Stimulated activated CD8-positive, alpha-beta memory T cell treated with anti-CD3 and anti-CD28 coated beads, Interleukin-12 subunit alpha, Interleukin-12 subunit beta, amount 100 ng/mL, for 4 hours (primary cell): ENCODE results near the gene NMT1.
A peak's percentile ranks its signal among the peaks of the same experiment; 100 is the strongest.

ENCODE experiments used
- DNase-seq: peaks from one replicate; pipeline ENCODE4 v3.0.0-alpha.2; 2020; ENCODE audit warnings: low read depth

Gene NMT1

GRCh38 chr17:45135978-45136791 is 75.1 kb downstream of the NMT1 start:
- DNase-seq, result no peak

- DNase-seq, result no peak
Observed at GRCh38 chr17:45136846-45137560, 75.9 kb downstream of the NMT1 start.

GRCh38 chr17:45137561-45138305 is 76.6 kb downstream of the NMT1 start:
- no peak for DNase-seq

GRCh38 chr17:45138911-45139532 is 77.9 kb downstream of the NMT1 start:
- no peak for DNase-seq

- DNase-seq, result no peak
Observed at GRCh38 chr17:45139533-45139920, 78.4 kb downstream of the NMT1 start.

- no peak for DNase-seq
Observed at GRCh38 chr17:45143094-45143670, 82.1 kb downstream of the NMT1 start.

- DNase-seq, result no peak
Observed at GRCh38 chr17:45143767-45144198, 82.7 kb downstream of the NMT1 start.

GRCh38 chr17:45144199-45145034 is 83.3 kb downstream of the NMT1 start:
- no peak for DNase-seq

GRCh38 chr17:45145035-45145389 is 83.9 kb downstream of the NMT1 start:
- no peak for DNase-seq

- no peak for DNase-seq
Observed at GRCh38 chr17:45146166-45146565, 85.0 kb downstream of the NMT1 start.

- DNase-seq, result no peak
Observed at GRCh38 chr17:45146592-45146889, 85.4 kb downstream of the NMT1 start.

- no peak for DNase-seq
Observed at GRCh38 chr17:45146890-45147580, 85.9 kb downstream of the NMT1 start.

GRCh38 chr17:45147581-45148182 is 86.6 kb downstream of the NMT1 start:
- peak; percentile 60 for DNase-seq

GRCh38 chr17:45148183-45149036 is 87.3 kb downstream of the NMT1 start, which contains the start of gene HEXIM1:
Gene HEXIM1 (plus strand): TSS chr17:45148475. CDS start chr17:45149191, 716 bp downstream.
- DNase-seq, result peak; percentile 98

GRCh38 chr17:45149037-45149668 is 88.0 kb downstream of the NMT1 start:
- peak; percentile 55 for DNase-seq

- DNase-seq, result no peak
Observed at GRCh38 chr17:45149669-45150664, 88.8 kb downstream of the NMT1 start.
